Thyroid gland (tissue), 4 donors: ENCODE measurements around the gene VGLL4.

Source experiments
- POLR2A ChIP-seq, 2 donors: fragments of 450-650 bp; IDR thresholded peaks; one replicate each; pipeline ENCODE4 v1.6.1; 2017; ENCODE audit warnings: antibody characterized with exemption in 2 of 2, mild to moderate bottlenecking in 2 of 2, moderate library complexity in 1 of 2
- TF ChIP-seq, protein P1 (sequence below), 6 experiments: fragments of 200-600 bp in 3 of 6; fragments of 450-650 bp in 3 of 6; sonication (generic) in 3 of 6; IDR thresholded peaks; one replicate each; pipeline ENCODE4 v1.5.1; 2016 to 2019; ENCODE audit warnings: antibody characterized with exemption in 6 of 6, mild to moderate bottlenecking in 2 of 6, inconsistent platforms in 1 of 6, moderate library complexity in 1 of 6

DNA sequence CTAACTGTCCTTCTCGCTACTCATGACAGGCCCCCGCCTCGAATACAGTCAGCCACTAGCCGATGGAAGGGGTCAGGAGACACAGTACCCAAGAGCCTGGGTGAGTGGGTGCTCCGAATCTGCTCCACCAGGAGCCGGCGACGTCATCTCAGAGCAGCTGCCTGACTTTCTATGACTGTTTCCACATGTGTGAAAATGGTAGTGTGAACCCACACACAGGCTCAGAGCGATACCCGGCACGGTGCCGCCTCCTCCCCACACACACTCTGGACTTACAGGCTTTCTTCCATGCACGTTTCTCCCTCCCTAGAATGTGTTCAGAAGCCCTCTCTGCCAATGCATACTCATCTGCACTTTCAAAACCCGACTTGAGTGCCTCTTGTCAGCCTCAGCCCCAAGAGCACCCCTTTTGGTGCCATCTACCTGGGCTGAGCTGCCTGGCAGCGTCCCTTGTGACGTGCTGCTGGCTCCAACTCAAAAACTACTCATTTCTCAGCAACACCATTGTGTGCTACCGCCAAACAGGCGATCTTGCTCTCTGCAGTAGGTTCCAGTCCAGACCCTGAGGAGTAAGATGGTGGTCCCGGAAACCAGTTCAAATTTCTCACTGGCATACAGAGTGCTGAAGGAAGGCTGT, 29.7 kb downstream of the VGLL4 start:
- TF ChIP-seq, protein P1, sequence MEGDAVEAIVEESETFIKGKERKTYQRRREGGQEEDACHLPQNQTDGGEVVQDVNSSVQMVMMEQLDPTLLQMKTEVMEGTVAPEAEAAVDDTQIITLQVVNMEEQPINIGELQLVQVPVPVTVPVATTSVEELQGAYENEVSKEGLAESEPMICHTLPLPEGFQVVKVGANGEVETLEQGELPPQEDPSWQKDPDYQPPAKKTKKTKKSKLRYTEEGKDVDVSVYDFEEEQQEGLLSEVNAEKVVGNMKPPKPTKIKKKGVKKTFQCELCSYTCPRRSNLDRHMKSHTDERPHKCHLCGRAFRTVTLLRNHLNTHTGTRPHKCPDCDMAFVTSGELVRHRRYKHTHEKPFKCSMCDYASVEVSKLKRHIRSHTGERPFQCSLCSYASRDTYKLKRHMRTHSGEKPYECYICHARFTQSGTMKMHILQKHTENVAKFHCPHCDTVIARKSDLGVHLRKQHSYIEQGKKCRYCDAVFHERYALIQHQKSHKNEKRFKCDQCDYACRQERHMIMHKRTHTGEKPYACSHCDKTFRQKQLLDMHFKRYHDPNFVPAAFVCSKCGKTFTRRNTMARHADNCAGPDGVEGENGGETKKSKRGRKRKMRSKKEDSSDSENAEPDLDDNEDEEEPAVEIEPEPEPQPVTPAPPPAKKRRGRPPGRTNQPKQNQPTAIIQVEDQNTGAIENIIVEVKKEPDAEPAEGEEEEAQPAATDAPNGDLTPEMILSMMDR (IDR thresholded peaks at IDR 0.05) = no peak
- peak in 1 of 2 donors; percentile 58 for TF ChIP-seq POLR2A (IDR thresholded peaks at IDR 0.05)
